ENCODE results near the gene EREG. TPM values are rescaled to one million over a fixed set of nuclear protein-coding genes. Genes with fewer than 3 reads are reported as not detected.

The EREG gene
- polyA plus RNA-seq, 1 of the 3 experiments (the other 2 are of a cell fraction), result not detected

DNA sequence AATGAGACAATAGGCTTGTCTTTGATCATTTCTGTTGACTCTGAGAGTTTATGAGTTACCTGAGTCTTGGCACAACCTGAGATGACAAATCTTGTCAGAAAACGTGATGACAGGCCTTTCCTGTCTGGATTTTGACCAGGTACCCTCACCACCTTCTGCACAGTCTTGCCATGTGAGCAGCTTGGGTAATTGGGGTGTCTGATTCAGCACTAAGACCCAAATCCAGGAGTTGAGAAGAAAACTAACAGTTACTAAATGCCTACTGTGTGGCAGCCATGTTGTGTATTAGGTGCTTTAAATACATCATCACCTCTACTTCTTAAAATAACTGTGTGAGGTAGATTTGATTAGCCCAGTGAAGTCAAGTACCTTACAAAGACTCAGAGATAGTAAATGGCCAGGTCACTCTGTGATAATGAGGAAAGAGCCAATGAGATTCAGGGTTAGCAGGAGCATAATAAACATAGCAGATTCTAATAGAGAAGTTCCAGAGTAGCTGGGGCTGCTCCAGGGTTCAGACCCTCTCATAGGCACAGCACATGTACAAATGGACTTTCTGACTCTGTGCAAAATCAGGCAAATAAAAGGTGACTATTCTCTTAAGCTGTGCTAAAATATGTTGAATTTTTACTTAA is 2.8 kb downstream of the EREG start:
- no peak overlapping the region for H2AFZ ChIP-seq (ENCODE audit: low read depth)
- H3K36me3 ChIP-seq (replicated peaks in 1 of 2; ENCODE audit: control insufficient read depth in 1 of 2, insufficient read depth in 2 of 2, low read length in 1 of 2), result no peaks in the 10 kb centered on the region
- no peaks in the 10 kb centered on the region for H3K79me2 ChIP-seq (ENCODE audit: insufficient read depth)
- no peaks in the 10 kb centered on the region for H3F3A ChIP-seq (replicated peaks; ENCODE audit: insufficient read depth)
- H4K20me1 ChIP-seq (ENCODE audit: insufficient read depth), result no peaks in the 10 kb centered on the region
- WGBS (ENCODE audit: low lambda C conversion rate), result 7% methylated on average over 1 of the region's 1 CpG
- H3K9ac ChIP-seq, result no peak overlapping the region
- no peaks in the 10 kb centered on the region for H3K9me3 ChIP-seq
- no peak for DNase-seq
- peaks cover 30% of the 10 kb centered on the region for H3K27me3 ChIP-seq (ENCODE audit: insufficient read depth)
- no peaks in the 10 kb centered on the region; a peak in 1 of 4 replicates for H3K4me1 ChIP-seq (ENCODE audit: control insufficient read depth in 1 of 2, insufficient read depth in 2 of 2, low read depth in 1 of 2, low read length in 1 of 2)
- no peaks in the 10 kb centered on the region for H3K9me2 ChIP-seq
- no peak overlapping the region for H3K4me3 ChIP-seq (ENCODE audit: low read depth in 2 of 2, low read length in 1 of 2)
- no peak for TF ChIP-seq JUND (IDR thresholded peaks at IDR 0.05)
- TF ChIP-seq, protein P1, sequence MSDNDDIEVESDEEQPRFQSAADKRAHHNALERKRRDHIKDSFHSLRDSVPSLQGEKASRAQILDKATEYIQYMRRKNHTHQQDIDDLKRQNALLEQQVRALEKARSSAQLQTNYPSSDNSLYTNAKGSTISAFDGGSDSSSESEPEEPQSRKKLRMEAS (IDR thresholded peaks at IDR 0.05; ENCODE audit: low read depth), result no peak
- ChIA-PET CTCF (no interaction called here), POLR2A (no interaction called here)
- H3K4me2 ChIP-seq, result no peak overlapping the region
- H3K27ac ChIP-seq (ENCODE audit: low read depth in 2 of 2, low read length in 1 of 2), result no peak overlapping the region

DNA sequence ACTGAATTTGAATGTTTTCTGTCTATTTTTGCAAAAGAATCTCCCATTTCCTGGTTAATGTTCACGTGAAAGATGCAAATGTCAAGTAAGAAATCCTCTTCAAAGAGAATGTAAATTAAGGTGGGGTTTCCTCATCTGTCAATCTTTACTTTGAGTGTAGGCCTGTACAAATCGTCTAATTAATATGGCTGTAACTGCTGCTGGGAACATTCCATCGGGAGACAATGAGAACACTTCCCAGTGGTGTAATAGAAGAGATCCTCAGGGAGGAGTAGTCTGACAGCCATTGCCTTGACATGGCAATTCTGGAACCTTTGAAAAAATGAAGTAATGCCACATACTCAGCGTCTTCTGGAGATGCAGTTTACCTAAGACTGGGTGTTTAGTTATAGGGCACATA is 3.7 kb downstream of the EREG start:
- Histone ChIP-seq H2AFZ (ENCODE audit: low read depth) (no peak overlapping the region), H4K20me1 (ENCODE audit: insufficient read depth) (no peaks in the 10 kb centered on the region), H3K4me3 (ENCODE audit: low read depth in 2 of 2, low read length in 1 of 2) (no peak overlapping the region), H3K4me1 (ENCODE audit: control insufficient read depth in 1 of 2, insufficient read depth in 2 of 2, low read depth in 1 of 2, low read length in 1 of 2) (no peaks in the 10 kb centered on the region; a peak in 1 of 4 replicates), H3K9me2 (no peaks in the 10 kb centered on the region), H3K27me3 (ENCODE audit: insufficient read depth) (peaks cover 30% of the 10 kb centered on the region), H3K27ac (ENCODE audit: low read depth in 2 of 2, low read length in 1 of 2) (no peak overlapping the region), H3K36me3 (replicated peaks in 1 of 2; ENCODE audit: control insufficient read depth in 1 of 2, insufficient read depth in 2 of 2, low read length in 1 of 2) (no peaks in the 10 kb centered on the region), H3K4me2 (no peak overlapping the region), H3K9me3 (no peaks in the 10 kb centered on the region), H3K9ac (no peak overlapping the region), H3F3A (replicated peaks; ENCODE audit: insufficient read depth) (no peaks in the 10 kb centered on the region), H3K79me2 (ENCODE audit: insufficient read depth) (no peaks in the 10 kb centered on the region)
- ChIA-PET CTCF (no interaction called here), POLR2A (no interaction called here)
- 4% methylated on average over 4 of the region's 4 CpGs for WGBS (ENCODE audit: low lambda C conversion rate)
- no peak for DNase-seq
- TF ChIP-seq FOXJ3 (CRISPR knock-in tag; IDR thresholded peaks at IDR 0.05) (no peak), JUND (IDR thresholded peaks at IDR 0.05) (no peak), REST (IDR thresholded peaks at IDR 0.05; ENCODE audit: low read depth, low read length) (no peak)
- TF ChIP-seq, protein P2, sequence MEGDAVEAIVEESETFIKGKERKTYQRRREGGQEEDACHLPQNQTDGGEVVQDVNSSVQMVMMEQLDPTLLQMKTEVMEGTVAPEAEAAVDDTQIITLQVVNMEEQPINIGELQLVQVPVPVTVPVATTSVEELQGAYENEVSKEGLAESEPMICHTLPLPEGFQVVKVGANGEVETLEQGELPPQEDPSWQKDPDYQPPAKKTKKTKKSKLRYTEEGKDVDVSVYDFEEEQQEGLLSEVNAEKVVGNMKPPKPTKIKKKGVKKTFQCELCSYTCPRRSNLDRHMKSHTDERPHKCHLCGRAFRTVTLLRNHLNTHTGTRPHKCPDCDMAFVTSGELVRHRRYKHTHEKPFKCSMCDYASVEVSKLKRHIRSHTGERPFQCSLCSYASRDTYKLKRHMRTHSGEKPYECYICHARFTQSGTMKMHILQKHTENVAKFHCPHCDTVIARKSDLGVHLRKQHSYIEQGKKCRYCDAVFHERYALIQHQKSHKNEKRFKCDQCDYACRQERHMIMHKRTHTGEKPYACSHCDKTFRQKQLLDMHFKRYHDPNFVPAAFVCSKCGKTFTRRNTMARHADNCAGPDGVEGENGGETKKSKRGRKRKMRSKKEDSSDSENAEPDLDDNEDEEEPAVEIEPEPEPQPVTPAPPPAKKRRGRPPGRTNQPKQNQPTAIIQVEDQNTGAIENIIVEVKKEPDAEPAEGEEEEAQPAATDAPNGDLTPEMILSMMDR (IDR thresholded peaks at IDR 0.05), result no peak
